ENCODE data around the gene POFUT1. TPM values are rescaled to one million over a fixed set of nuclear protein-coding genes. Genes with fewer than 3 reads are reported as not detected.

The POFUT1 gene
- polyA plus RNA-seq, 2 of the 4 experiments (the other 2 are of a cell fraction): 29.6 to 43.9 TPM

DNA sequence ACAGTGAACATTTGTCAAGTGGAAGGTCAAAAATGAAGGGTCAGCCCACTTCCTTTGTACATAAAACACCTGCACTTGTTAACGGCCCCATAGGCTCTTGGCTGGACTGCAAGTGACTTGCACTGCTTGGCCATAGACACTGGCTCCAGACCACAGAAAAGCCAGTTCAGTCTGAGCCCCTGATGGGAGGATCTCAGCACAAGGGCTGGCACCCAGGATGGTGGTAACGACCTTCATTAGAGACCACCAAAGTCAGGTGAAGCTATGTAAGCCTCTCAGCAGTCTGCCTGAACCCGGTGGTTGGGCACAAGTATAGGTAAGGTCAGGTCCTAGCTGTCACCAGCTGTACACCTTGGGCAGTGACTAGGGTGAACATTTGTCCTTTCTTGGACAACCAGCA, 16.3 kb upstream of the POFUT1 start:
- no peak for ATAC-seq
- ChIA-PET CTCF (interaction anchor here (0.5 to 1.3 kb wide), 2 partner anchors 9 to 52 kb away, joined by 3 read pairs; no protein-coding TSS in a partner anchor), POLR2A (no interaction called here)
- no peak for TF ChIP-seq FOXS1 (CRISPR knock-in tag; IDR thresholded peaks at IDR 0.05)
- TF ChIP-seq MAZ (IDR thresholded peaks at IDR 0.05; ENCODE audit: borderline replicate concordance, low read depth, low read length): no peak
- TF ChIP-seq, protein P1, sequence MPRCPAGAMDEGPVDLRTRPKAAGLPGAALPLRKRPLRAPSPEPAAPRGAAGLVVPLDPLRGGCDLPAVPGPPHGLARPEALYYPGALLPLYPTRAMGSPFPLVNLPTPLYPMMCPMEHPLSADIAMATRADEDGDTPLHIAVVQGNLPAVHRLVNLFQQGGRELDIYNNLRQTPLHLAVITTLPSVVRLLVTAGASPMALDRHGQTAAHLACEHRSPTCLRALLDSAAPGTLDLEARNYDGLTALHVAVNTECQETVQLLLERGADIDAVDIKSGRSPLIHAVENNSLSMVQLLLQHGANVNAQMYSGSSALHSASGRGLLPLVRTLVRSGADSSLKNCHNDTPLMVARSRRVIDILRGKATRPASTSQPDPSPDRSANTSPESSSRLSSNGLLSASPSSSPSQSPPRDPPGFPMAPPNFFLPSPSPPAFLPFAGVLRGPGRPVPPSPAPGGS (IDR thresholded peaks at IDR 0.05): no peak
- TF ChIP-seq EHF (CRISPR knock-in tag; IDR thresholded peaks at IDR 0.05): no peak
- no peak for TF ChIP-seq MYC (IDR thresholded peaks at IDR 0.05; ENCODE audit: borderline replicate concordance, low read length)
- no peak for TF ChIP-seq CEBPB (IDR thresholded peaks at IDR 0.05)
- TF ChIP-seq RNF2 (IDR thresholded peaks at IDR 0.05; ENCODE audit: borderline replicate concordance, low read depth): no peak
- TF ChIP-seq, protein P2, sequence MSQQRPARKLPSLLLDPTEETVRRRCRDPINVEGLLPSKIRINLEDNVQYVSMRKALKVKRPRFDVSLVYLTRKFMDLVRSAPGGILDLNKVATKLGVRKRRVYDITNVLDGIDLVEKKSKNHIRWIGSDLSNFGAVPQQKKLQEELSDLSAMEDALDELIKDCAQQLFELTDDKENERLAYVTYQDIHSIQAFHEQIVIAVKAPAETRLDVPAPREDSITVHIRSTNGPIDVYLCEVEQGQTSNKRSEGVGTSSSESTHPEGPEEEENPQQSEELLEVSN (IDR thresholded peaks at IDR 0.05; ENCODE audit: borderline replicate concordance, low read depth): no peak
- no peak for TF ChIP-seq HDAC2 (IDR thresholded peaks at IDR 0.05)
- TF ChIP-seq, protein P3, sequence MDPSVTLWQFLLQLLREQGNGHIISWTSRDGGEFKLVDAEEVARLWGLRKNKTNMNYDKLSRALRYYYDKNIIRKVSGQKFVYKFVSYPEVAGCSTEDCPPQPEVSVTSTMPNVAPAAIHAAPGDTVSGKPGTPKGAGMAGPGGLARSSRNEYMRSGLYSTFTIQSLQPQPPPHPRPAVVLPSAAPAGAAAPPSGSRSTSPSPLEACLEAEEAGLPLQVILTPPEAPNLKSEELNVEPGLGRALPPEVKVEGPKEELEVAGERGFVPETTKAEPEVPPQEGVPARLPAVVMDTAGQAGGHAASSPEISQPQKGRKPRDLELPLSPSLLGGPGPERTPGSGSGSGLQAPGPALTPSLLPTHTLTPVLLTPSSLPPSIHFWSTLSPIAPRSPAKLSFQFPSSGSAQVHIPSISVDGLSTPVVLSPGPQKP (IDR thresholded peaks at IDR 0.05; ENCODE audit: low read depth, low read length): no peak
- TF ChIP-seq ZSCAN20 (CRISPR knock-in tag; IDR thresholded peaks at IDR 0.05): no peak
- TF ChIP-seq, protein P4, sequence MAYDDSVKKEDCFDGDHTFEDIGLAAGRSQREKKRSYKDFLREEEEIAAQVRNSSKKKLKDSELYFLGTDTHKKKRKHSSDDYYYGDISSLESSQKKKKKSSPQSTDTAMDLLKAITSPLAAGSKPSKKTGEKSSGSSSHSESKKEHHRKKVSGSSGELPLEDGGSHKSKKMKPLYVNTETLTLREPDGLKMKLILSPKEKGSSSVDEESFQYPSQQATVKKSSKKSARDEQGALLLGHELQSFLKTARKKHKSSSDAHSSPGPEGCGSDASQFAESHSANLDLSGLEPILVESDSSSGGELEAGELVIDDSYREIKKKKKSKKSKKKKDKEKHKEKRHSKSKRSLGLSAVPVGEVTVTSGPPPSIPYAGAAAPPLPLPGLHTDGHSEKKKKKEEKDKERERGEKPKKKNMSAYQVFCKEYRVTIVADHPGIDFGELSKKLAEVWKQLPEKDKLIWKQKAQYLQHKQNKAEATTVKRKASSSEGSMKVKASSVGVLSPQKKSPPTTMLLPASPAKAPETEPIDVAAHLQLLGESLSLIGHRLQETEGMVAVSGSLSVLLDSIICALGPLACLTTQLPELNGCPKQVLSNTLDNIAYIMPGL (CRISPR knock-in tag; IDR thresholded peaks at IDR 0.05; ENCODE audit: borderline replicate concordance): no peak
- TF ChIP-seq, protein P5, sequence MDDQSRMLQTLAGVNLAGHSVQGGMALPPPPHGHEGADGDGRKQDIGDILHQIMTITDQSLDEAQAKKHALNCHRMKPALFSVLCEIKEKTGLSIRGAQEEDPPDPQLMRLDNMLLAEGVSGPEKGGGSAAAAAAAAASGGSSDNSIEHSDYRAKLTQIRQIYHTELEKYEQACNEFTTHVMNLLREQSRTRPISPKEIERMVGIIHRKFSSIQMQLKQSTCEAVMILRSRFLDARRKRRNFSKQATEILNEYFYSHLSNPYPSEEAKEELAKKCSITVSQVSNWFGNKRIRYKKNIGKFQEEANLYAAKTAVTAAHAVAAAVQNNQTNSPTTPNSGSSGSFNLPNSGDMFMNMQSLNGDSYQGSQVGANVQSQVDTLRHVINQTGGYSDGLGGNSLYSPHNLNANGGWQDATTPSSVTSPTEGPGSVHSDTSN (IDR thresholded peaks at IDR 0.05): no peak
- no peak for TF ChIP-seq JUN (IDR thresholded peaks at IDR 0.05)
- no peak for TF ChIP-seq JUNB (IDR thresholded peaks at IDR 0.05)
- no peak for TF ChIP-seq RFX5 (IDR thresholded peaks at IDR 0.05)
- TF ChIP-seq, protein P6, sequence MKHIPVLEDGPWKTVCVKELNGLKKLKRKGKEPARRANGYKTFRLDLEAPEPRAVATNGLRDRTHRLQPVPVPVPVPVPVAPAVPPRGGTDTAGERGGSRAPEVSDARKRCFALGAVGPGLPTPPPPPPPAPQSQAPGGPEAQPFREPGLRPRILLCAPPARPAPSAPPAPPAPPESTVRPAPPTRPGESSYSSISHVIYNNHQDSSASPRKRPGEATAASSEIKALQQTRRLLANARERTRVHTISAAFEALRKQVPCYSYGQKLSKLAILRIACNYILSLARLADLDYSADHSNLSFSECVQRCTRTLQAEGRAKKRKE (CRISPR knock-in tag; IDR thresholded peaks at IDR 0.05; ENCODE audit: low read depth): no peak
- TF ChIP-seq, protein P7, sequence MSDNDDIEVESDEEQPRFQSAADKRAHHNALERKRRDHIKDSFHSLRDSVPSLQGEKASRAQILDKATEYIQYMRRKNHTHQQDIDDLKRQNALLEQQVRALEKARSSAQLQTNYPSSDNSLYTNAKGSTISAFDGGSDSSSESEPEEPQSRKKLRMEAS (IDR thresholded peaks at IDR 0.05): no peak
- Histone ChIP-seq H3K4me2 (no peak overlapping the region), H3K4me3 (no peak overlapping the region), H3K4me1 (no peaks in the 10 kb centered on the region), H3K9me3 (no peaks in the 10 kb centered on the region), H3K27ac (no peak overlapping the region)
- FAIRE-seq: no peak
- 89% methylated on average over 2 of the region's 3 CpGs for WGBS (ENCODE audit: missing lambda C conversion rate)
- no peak for DNase-seq (ENCODE audit: low read depth in 1 of 2, low spot score in 1 of 2)

DNA sequence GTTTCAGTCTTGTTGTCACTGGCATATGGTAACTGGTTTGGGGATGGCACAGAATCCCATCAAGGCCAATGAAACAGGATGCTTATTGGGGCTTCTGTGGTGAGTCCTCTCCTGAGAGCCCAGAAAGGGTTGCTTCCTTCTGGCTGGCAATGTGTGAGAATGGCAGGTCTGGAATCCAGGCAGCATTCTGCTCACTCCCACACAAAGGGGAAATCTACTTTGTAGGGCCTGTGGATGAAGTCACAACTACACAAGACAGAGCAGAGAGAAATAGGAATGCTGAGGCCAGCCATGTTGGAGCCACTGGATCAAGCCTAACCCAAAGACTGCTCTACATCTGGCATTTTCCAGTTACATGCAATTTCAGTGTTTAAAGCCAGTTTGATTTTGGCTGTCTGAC, 15.8 kb upstream of the POFUT1 start:
- Histone ChIP-seq H3K27ac (no peak overlapping the region), H3K4me3 (no peak overlapping the region), H3K4me2 (no peak overlapping the region), H3K9me3 (no peaks in the 10 kb centered on the region), H3K4me1 (no peaks in the 10 kb centered on the region)
- no peak for FAIRE-seq
- ChIA-PET CTCF (interaction anchor here (0.5 kb wide), 1 partner anchor 53 kb away, joined by 3 read pairs; no protein-coding TSS in a partner anchor), POLR2A (no interaction called here)
- no peak for ATAC-seq
- no peak for DNase-seq (ENCODE audit: low read depth in 1 of 2, low spot score in 1 of 2)
- TF ChIP-seq ZFP36 (IDR thresholded peaks at IDR 0.05; ENCODE audit: borderline replicate concordance, partially characterized antibody) (no peak), FOXS1 (CRISPR knock-in tag; IDR thresholded peaks at IDR 0.05) (no peak), JUN (IDR thresholded peaks at IDR 0.05) (no peak), POLR2AphosphoS2 (conservative IDR thresholded peaks at IDR 0.05; ENCODE audit: low read length) (no peak)
- TF ChIP-seq, protein P4 (CRISPR knock-in tag; IDR thresholded peaks at IDR 0.05; ENCODE audit: borderline replicate concordance): no peak
- TF ChIP-seq, protein P8, sequence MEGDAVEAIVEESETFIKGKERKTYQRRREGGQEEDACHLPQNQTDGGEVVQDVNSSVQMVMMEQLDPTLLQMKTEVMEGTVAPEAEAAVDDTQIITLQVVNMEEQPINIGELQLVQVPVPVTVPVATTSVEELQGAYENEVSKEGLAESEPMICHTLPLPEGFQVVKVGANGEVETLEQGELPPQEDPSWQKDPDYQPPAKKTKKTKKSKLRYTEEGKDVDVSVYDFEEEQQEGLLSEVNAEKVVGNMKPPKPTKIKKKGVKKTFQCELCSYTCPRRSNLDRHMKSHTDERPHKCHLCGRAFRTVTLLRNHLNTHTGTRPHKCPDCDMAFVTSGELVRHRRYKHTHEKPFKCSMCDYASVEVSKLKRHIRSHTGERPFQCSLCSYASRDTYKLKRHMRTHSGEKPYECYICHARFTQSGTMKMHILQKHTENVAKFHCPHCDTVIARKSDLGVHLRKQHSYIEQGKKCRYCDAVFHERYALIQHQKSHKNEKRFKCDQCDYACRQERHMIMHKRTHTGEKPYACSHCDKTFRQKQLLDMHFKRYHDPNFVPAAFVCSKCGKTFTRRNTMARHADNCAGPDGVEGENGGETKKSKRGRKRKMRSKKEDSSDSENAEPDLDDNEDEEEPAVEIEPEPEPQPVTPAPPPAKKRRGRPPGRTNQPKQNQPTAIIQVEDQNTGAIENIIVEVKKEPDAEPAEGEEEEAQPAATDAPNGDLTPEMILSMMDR (IDR thresholded peaks at IDR 0.05): no peak

Measured in A549 (cell line).